HEK293 (cell line): ENCODE results near the gene PTPRG.

Source experiments
- AEBP2 ChIP-seq: fragments of 450-650 bp; formaldehyde crosslinking; IDR thresholded peaks from 2 replicates; pipeline ENCODE4 v1.5.1; 2016; ENCODE audit warnings: missing biosample characterization, missing genetic modification characterization, borderline replicate concordance
- EGR2 ChIP-seq: fragments of 450-650 bp; formaldehyde crosslinking; IDR thresholded peaks from 2 replicates; pipeline ENCODE4 v1.5.1; 2016; ENCODE audit warnings: low read depth, missing biosample characterization, missing genetic modification characterization
- GLI4 ChIP-seq: fragments of 450-650 bp; formaldehyde crosslinking; IDR thresholded peaks from 2 replicates; pipeline ENCODE4 v1.5.1; 2016; ENCODE audit warnings: missing biosample characterization, missing genetic modification characterization
- GLIS2 ChIP-seq: fragments of 450-650 bp; formaldehyde crosslinking; IDR thresholded peaks from 2 replicates; pipeline ENCODE4 v1.5.1; 2016; ENCODE audit warnings: missing biosample characterization, missing genetic modification characterization
- MYNN ChIP-seq: fragments of 450-650 bp; formaldehyde crosslinking; IDR thresholded peaks from 2 replicates; pipeline ENCODE4 v1.5.1; 2016; ENCODE audit warnings: missing biosample characterization, missing genetic modification characterization, borderline replicate concordance
- MZF1 ChIP-seq: fragments of 450-650 bp; formaldehyde crosslinking; IDR thresholded peaks from 2 replicates; pipeline ENCODE4 v1.5.1; 2017; ENCODE audit warnings: missing biosample characterization, missing genetic modification characterization, borderline replicate concordance
- OSR2 ChIP-seq: fragments of 450-650 bp; formaldehyde crosslinking; IDR thresholded peaks from 2 replicates; pipeline ENCODE4 v1.5.1; 2016; ENCODE audit warnings: missing biosample characterization, missing genetic modification characterization
- SETDB1 ChIP-seq: IDR thresholded peaks from one replicate; pipeline ENCODE4 v1.6.1; 2017; ENCODE audit warnings: mild to moderate bottlenecking, low read length, moderate library complexity, mixed read lengths; ENCODE audit not compliant: insufficient read length
- ZBTB20 ChIP-seq: fragments of 450-650 bp; formaldehyde crosslinking; IDR thresholded peaks from 2 replicates; pipeline ENCODE4 v1.5.1; 2016; ENCODE audit warnings: missing biosample characterization, missing genetic modification characterization
- ZEB2 ChIP-seq: fragments of 450-650 bp; formaldehyde crosslinking; IDR thresholded peaks from 2 replicates; pipeline ENCODE4 v1.5.1; 2016; ENCODE audit warnings: missing biosample characterization, missing genetic modification characterization
- ZFP69B ChIP-seq: fragments of 450-650 bp; formaldehyde crosslinking; IDR thresholded peaks from 2 replicates; pipeline ENCODE4 v1.5.1; 2016; ENCODE audit warnings: missing biosample characterization, missing genetic modification characterization
- ZNF148 ChIP-seq: fragments of 450-650 bp; formaldehyde crosslinking; IDR thresholded peaks from 2 replicates; pipeline ENCODE4 v1.5.0; 2017; ENCODE audit warnings: missing biosample characterization, missing genetic modification characterization, borderline replicate concordance
- ZNF555 ChIP-seq: fragments of 450-650 bp; formaldehyde crosslinking; conservative IDR thresholded peaks from 2 replicates; pipeline ENCODE4 v1.5.1; 2017; ENCODE audit warnings: missing biosample characterization, mild to moderate bottlenecking, missing genetic modification characterization, inconsistent platforms
- ZNF560 ChIP-seq: fragments of 450-650 bp; formaldehyde crosslinking; IDR thresholded peaks from 2 replicates; pipeline ENCODE4 v1.5.1; 2017; ENCODE audit warnings: missing biosample characterization, missing genetic modification characterization, borderline replicate concordance
- ZNF561 ChIP-seq: fragments of 450-650 bp; IDR thresholded peaks from 2 replicates; pipeline ENCODE4 v1.5.1; 2018; ENCODE audit warnings: missing biosample characterization, missing genetic modification characterization, borderline replicate concordance
- ZNF580 ChIP-seq: fragments of 450-650 bp; formaldehyde crosslinking; IDR thresholded peaks from 2 replicates; pipeline ENCODE4 v1.5.1; 2016; ENCODE audit warnings: missing biosample characterization, missing genetic modification characterization
- ZNF747 ChIP-seq: fragments of 450-650 bp; formaldehyde crosslinking; IDR thresholded peaks from 2 replicates; pipeline ENCODE4 v1.5.1; 2016; ENCODE audit warnings: missing biosample characterization, missing genetic modification characterization
- ZNF776 ChIP-seq: fragments of 450-650 bp; formaldehyde crosslinking; IDR thresholded peaks from 2 replicates; pipeline ENCODE4 v1.5.0; 2017; ENCODE audit warnings: missing biosample characterization, missing genetic modification characterization, borderline replicate concordance
- ZNF792 ChIP-seq: fragments of 450-650 bp; formaldehyde crosslinking; IDR thresholded peaks from 2 replicates; pipeline ENCODE4 v1.5.1; 2016; ENCODE audit warnings: missing biosample characterization, missing genetic modification characterization
- ZNF837 ChIP-seq: fragments of 450-650 bp; formaldehyde crosslinking; IDR thresholded peaks from 2 replicates; pipeline ENCODE4 v1.5.1; 2016; ENCODE audit warnings: missing biosample characterization, missing genetic modification characterization
- TF ChIP-seq, protein P1 (sequence below): fragments of 450-650 bp; formaldehyde crosslinking; IDR thresholded peaks from 2 replicates; pipeline ENCODE4 v1.5.1; 2016; ENCODE audit warnings: missing biosample characterization, missing genetic modification characterization
- TF ChIP-seq, protein P2 (sequence below): fragments of 450-650 bp; formaldehyde crosslinking; conservative IDR thresholded peaks from 2 replicates; pipeline ENCODE4 v1.5.1; 2016; ENCODE audit warnings: low read depth, missing biosample characterization, missing genetic modification characterization
- TF ChIP-seq, protein P3 (sequence below): fragments of 450-650 bp; formaldehyde crosslinking; IDR thresholded peaks from 2 replicates; pipeline ENCODE4 v1.5.1; 2016; ENCODE audit warnings: missing biosample characterization, missing genetic modification characterization
- TF ChIP-seq, protein P4 (sequence below): fragments of 450-650 bp; formaldehyde crosslinking; optimal IDR thresholded peaks from 2 replicates; pipeline ENCODE3; 2016; ENCODE audit warnings: missing biosample characterization, mild to moderate bottlenecking, missing genetic modification characterization

The PTPRG gene

GRCh38 chr3:61682671-61683548, 121.5 kb downstream of the PTPRG start (continued):
- TF ChIP-seq GLI4 (tag by site-specific recombination) (no peak), ZNF580 (tag by site-specific recombination) (no peak), ZEB2 (tag by site-specific recombination) (peak; percentile 77), ZNF561 (no peak), SETDB1 (no peak), ZNF747 (tag by site-specific recombination) (no peak), MZF1 (tag by site-specific recombination) (no peak), OSR2 (tag by site-specific recombination) (peak; percentile 88), ZNF555 (tag by site-specific recombination) (no peak), ZNF776 (tag by site-specific recombination) (no peak), ZNF792 (tag by site-specific recombination) (no peak), ZNF560 (no peak), ZFP69B (tag by site-specific recombination) (no peak), MYNN (tag by site-specific recombination) (no peak), ZBTB20 (tag by site-specific recombination) (0 out of 2 replicates have a peak, but pooled peaks have one; percentile 13), EGR2 (tag by site-specific recombination) (no peak), GLIS2 (no peak), AEBP2 (tag by site-specific recombination) (no peak), ZNF148 (tag by site-specific recombination) (no peak), ZNF837 (tag by site-specific recombination) (no peak)
- TF ChIP-seq, protein P1, sequence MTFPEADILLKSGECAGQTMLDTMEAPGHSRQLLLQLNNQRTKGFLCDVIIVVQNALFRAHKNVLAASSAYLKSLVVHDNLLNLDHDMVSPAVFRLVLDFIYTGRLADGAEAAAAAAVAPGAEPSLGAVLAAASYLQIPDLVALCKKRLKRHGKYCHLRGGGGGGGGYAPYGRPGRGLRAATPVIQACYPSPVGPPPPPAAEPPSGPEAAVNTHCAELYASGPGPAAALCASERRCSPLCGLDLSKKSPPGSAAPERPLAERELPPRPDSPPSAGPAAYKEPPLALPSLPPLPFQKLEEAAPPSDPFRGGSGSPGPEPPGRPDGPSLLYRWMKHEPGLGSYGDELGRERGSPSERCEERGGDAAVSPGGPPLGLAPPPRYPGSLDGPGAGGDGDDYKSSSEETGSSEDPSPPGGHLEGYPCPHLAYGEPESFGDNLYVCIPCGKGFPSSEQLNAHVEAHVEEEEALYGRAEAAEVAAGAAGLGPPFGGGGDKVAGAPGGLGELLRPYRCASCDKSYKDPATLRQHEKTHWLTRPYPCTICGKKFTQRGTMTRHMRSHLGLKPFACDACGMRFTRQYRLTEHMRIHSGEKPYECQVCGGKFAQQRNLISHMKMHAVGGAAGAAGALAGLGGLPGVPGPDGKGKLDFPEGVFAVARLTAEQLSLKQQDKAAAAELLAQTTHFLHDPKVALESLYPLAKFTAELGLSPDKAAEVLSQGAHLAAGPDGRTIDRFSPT (tag by site-specific recombination) = peak; percentile 63
- TF ChIP-seq, protein P2, sequence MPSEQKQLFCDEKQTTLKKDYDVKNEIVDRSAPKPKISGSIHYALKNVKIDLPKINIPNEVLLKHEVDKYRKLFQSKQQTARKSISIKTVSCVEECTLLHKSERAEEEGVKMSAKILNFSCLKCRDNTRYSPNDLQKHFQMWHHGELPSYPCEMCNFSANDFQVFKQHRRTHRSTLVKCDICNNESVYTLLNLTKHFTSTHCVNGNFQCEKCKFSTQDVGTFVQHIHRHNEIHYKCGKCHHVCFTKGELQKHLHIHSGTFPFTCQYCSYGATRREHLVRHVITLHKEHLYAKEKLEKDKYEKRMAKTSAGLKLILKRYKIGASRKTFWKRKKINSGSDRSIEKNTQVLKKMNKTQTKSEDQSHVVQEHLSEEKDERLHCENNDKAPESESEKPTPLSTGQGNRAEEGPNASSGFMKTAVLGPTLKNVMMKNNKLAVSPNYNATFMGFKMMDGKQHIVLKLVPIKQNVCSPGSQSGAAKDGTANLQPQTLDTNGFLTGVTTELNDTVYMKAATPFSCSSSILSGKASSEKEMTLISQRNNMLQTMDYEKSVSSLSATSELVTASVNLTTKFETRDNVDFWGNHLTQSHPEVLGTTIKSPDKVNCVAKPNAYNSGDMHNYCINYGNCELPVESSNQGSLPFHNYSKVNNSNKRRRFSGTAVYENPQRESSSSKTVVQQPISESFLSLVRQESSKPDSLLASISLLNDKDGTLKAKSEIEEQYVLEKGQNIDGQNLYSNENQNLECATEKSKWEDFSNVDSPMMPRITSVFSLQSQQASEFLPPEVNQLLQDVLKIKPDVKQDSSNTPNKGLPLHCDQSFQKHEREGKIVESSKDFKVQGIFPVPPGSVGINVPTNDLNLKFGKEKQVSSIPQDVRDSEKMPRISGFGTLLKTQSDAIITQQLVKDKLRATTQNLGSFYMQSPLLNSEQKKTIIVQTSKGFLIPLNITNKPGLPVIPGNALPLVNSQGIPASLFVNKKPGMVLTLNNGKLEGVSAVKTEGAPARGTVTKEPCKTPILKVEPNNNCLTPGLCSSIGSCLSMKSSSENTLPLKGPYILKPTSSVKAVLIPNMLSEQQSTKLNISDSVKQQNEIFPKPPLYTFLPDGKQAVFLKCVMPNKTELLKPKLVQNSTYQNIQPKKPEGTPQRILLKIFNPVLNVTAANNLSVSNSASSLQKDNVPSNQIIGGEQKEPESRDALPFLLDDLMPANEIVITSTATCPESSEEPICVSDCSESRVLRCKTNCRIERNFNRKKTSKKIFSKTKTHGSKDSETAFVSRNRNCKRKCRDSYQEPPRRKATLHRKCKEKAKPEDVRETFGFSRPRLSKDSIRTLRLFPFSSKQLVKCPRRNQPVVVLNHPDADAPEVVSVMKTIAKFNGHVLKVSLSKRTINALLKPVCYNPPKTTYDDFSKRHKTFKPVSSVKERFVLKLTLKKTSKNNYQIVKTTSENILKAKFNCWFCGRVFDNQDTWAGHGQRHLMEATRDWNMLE = no peak
- TF ChIP-seq, protein P3, sequence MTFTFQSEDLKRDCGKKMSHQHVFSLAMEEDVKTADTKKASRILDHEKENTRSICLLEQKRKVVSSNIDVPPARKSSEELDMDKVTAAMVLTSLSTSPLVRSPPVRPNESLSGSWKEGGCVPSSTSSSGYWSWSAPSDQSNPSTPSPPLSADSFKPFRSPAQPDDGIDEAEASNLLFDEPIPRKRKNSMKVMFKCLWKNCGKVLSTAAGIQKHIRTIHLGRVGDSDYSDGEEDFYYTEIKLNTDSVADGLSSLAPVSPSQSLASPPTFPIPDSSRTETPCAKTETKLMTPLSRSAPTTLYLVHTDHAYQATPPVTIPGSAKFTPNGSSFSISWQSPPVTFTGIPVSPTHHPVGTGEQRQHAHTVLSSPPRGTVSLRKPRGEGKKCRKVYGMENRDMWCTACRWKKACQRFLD = no peak
- TF ChIP-seq, protein P4, sequence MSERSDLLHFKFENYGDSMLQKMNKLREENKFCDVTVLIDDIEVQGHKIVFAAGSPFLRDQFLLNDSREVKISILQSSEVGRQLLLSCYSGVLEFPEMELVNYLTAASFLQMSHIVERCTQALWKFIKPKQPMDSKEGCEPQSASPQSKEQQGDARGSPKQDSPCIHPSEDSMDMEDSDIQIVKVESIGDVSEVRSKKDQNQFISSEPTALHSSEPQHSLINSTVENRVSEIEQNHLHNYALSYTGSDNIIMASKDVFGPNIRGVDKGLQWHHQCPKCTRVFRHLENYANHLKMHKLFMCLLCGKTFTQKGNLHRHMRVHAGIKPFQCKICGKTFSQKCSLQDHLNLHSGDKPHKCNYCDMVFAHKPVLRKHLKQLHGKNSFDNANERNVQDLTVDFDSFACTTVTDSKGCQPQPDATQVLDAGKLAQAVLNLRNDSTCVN (tag by site-specific recombination) = no peak
